HG03342 (cell line): ENCODE measurements around the gene RXRG.

Source experiments
- ATAC-seq: cut with Tn5 transposase; IDR thresholded peaks from one replicate; pipeline ENCODE4 v1.9.1; 2021; ENCODE audit warnings: mild to moderate bottlenecking, moderate library complexity; ENCODE audit not compliant: unreplicated experiment

The RXRG gene

GRCh38 chr1:165411396-165411795 lies 33.5 kb downstream of the RXRG start:
- no peak for ATAC-seq

GRCh38 chr1:165409657-165410358 lies 35.1 kb downstream of the RXRG start:
- ATAC-seq: no peak

DNA sequence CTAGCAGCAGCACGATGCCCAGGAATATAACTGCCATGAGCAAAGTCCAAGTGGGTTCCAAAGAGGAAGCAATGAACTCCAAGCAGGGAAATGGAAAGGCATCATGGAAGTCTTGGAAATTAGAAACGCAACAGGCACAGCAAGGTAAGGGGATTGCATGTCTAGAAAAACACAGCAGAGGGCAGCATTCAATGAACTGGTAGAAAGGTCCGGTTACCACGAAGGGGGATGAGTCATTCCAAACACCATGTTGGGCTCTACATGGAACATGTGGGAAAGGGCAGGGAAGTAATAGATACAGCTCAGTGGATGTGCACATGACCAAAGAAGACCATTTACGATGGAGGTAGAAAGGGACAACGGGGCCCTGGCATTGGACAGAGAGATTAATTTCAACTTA lies 36.4 kb downstream of the RXRG start:
- ATAC-seq: no peak

DNA sequence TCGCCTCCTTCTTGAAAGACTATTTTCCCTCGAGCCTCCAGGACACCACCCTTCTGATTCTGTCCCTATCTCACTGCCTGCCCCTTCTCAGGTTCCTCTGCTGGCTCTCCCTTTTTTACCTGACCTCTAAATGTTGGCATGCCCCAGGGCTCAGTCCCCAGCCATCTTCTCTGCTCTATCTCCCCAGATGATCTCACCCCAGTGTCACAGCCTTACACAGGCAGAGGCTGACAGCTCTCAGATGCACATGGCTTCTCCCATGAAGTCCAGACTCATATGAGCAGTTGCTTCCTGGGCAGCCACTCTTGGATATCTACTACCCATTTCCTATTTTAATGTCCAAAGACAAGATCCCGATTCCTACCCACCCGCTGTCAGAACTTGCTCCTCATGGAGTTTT lies 37.5 kb downstream of the RXRG start:
- no peak for ATAC-seq

DNA sequence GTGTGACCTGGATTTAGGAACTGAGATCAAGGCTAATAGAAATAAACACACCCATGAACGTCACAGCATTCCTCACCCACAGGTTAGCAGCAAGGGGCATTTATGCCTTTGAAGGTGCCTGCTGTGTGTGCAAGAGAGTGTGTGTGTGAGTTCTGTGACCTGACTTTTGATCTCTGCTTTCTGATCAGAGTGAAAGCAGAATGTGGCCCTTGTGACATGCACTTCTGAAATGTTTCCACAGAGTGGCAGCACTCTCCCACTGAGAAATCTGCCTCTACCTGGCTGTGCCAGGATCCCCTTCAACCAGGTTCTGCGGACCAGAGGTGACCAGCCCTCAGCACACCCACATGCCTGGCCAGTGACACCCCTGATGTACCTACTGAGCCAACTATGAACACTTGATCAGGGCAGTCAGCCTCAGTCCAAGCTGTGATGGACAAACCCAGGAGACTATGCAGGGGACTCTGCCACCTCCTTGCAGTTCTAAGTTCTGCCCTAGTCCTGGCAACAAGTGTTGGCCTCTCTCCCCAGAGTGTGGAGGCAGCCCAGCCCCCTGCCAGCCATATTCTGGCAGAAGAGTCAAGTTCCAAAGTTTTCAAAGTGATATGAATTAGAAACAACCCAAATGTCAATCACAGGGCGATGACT lies 41.0 kb downstream of the RXRG start:
- peak; percentile 71 for ATAC-seq

DNA sequence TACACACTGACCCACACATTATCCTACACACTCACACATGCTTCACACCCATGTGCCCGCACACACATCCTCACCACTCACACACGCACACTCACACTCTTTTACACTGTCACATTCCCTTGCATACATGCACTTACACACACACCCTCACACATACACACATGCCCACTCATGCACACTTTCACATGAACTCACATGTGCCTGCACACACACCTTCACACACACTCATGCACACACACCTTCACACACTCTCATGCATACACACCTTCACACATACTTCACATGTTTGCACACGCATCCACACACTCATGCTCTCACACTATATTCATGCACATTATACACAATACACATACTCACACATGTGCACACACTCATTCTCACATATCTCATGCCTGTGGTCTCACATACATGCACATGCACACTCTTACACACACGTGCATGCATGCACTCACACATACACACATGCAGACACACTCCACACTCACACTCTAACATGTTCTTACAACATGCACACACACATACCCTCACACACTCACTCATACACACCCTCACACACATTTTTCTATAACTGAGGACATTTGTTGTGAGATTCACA lies 42.3 kb downstream of the RXRG start:
- ATAC-seq: no peak

- ATAC-seq: no peak
Observed at GRCh38 chr1:165397944-165398343, 47.0 kb downstream of the RXRG start.

GRCh38 chr1:165395901-165396300 lies 49.0 kb downstream of the RXRG start:
- no peak for ATAC-seq

DNA sequence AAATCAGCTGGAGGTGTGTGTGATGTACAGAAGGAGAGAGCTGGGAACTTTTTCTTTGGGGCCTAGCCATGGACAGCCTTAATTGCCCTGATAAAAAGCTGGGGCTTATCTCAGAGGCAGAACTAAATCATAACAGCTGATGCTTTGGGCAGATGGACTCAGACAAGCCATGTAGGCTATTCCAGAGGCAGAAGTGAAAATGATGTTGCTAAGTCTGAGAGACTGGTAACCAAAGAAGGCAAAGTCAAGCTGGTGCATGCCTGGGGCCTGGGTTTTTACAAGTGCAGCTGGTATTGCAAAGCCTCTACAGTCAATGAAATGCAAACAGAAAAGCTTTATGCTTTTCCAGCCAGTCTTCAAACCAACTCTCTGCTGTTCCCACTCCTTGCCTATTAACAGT lies 49.4 kb downstream of the RXRG start:
- no peak for ATAC-seq

GRCh38 chr1:165392634-165393571 lies 52.0 kb downstream of the RXRG start:
- ATAC-seq: peak; percentile 99

- ATAC-seq: no peak
Observed at GRCh38 chr1:165389609-165390008, 55.3 kb downstream of the RXRG start.

DNA sequence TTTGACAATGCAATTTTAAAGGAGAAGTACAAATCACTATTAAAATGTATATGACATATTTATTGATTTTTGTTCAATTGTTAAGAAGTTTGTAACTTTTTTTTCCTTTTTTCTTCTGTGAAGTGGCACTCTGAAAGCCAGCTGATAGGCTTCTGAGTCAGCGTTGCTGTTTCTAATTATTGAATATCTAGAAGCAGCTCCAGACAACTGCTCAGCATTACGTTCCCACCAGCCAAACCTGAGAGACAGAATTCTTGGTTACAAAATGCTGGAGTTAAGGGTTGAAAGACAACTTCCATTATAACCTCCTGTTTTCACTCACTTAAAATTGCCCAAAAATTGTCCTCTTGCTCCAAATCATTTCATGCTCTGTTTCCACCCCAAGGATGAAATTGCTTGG lies 57.0 kb downstream of the RXRG start:
- ATAC-seq: no peak

DNA sequence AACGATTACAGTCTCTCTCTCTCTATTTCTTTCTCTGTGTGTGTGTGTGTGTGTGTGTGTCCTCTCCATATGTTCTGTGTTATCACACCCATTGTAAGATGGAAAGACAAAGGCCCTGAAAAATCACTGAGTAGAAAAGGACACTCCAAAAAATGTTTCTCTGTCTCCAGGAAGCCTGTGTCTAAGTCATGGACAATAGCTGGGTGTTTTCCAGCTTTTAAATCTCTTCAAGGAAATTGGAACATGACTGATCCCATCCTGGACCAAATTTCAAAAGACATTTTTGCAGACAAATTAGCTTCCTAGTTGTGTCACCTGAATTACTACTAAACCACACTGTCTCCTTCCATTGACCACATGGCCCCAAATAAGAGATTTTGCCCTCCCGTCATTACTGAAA lies 57.4 kb downstream of the RXRG start:
- no peak for ATAC-seq

DNA sequence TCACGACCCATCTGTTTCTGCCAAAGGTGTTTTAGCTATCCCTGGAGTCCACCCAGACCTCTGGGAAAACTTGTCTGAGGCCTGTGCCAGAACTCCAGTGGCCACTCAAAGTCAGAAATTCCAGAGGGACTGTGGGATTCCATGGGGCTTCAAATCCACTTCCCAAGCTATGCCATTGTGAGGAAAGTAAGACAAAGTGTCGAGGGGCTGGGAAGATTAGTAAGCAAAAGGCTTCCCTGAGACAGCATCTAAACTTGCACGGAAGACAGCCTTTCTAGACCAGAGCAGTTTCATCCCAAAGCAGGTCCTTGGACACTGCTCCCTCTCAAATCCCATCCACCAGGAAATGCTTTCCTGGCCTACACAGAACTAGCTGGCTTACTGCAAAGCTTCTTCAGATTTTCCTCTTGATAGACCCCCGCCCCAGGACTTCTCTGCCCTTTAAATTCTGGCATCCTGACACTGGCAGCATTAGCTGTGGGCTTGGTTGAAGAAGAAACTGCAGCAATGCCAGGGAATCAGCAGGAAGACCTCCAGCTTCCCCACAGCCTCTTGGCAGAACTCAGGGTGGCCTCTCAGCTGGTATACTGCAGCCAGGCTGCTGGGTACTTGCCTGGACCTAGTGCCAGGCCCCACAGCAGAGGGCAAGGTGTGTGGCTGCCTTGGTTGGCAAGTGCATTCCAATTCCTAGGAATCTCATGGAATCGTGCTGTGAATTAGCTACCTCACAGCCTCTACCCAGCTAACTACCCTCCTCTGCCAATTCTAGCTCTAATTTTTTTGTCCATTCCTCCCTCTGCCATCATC lies 61.1 kb downstream of the RXRG start:
- no peak for ATAC-seq

DNA sequence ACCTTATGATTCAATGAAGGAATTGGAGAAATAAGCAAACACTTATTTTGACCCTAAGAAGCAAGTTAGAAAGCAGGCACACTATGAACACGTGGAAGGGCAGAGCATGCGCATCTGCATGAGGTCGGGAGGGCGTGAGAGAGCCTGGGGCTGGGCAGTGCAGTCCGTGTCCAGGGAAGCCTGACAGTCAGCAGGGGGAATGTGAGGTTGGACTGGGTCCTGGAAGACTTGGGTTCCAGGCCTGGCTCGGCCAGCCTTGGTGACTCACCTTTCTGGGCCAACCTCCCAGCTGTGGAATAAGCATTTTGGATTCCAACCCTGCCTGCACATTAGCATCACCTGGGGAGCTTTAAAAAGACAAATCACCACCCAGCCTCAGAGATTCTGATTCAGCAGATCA lies 61.9 kb downstream of the RXRG start:
- ATAC-seq: no peak

DNA sequence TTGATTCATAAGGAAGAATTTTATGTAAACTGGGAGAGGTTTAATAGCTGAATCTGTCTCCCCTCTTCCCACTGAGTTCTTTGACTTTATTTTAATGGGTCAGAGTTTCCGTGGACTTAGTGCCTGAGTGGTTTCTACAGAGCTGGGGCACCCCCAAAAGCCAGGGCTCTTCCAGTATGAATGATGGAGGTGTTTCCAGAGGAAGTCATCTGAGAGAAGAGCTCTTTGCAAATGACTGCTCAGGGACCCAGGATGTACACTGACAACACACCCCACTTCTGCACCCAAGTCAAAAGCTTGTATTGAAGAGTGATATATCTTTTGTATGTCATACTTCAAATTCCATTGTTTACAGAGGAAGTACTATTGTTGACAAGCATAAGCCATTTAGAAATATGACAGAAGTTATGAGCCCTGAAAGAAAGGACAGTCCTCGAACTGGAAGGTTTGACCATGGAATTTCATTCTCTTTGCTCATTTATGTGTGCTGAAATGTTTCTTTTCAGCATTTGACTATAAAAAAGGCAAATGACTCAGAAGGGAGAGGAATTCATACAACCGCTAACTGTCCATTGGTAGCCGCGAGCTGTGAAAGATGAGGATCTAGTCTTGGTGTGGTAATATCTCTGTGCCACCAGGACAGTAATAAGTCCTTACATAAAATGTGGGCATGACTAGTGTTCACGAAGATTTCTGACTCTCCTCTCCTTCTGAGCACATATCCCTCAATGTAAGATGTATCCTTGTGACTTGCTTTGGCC lies 63.0 kb downstream of the RXRG start:
- ATAC-seq: no peak

DNA sequence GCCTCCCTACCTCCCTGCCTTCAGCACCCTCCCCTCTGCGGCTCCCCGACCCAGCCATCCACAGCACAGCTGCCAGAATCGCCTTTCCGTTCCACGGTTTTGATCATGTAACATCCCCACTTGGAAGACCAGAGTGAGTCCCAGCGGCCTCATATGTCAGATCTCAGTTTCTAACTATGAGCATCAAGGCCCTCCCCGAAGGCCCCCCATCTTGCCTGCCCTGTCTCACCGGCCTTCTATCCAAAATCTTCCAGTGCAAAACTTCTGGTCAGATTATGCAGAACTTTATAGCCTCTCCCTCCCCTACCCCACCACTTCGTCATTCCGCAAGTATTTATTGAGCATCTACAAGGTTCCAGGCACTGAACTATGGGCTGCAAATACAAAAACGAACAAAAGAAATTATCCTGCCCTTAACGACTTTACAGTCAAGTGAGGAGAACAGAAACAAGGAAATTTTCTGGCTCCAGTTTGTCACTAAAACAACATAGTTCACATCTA lies 68.1 kb downstream of the RXRG start:
- no peak for ATAC-seq

- peak; percentile 71 for ATAC-seq
Observed at GRCh38 chr1:165376041-165376810, 68.7 kb downstream of the RXRG start.

GRCh38 chr1:165375623-165376022 lies 69.3 kb downstream of the RXRG start:
- no peak for ATAC-seq
